Measurements from ENCODE around the gene C5orf15. TPM values are rescaled to one million over a fixed set of nuclear protein-coding genes. Genes with fewer than 3 reads are reported as not detected.

The C5orf15 gene
- total RNA-seq, 2 donors from 2014 or later: 39.5 to 56.1 TPM

DNA sequence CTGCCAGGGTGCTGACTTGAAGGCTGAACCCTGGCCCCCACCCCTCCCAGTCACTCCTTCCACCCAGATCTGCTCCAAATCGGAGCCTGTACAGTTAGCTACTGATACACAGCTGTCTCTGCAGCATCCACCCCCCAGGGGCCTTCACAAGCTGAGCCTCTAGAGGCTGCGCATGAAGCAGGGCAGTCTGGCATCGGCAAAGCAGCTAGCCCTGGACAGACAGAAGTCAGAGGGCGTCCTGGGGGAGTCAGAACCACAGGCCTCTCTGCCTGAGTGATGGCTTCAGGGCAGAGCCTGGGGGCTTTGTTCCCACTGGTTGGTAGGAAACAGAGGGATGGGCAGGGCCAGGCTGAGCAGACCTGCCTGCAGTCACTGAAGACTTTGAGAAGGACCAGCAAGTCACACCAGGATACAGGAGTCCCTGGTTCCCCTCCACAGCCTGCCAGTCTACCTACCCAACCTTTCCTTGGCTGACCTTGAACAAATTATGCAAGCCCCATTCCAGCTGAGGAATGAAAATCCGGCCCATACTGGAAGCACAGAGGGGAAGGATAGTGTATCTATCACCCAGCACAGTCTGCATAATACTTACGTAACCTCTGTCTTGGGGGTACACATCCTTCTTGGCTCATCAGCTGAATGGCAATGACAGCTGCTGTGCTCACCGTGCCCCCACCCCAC is 27.6 kb upstream of the C5orf15 start:
- no peaks in the 10 kb centered on the region for H3K9me3 ChIP-seq
- peaks cover 30 to 79% of the 10 kb centered on the region in 2 donors for H3K4me1 ChIP-seq (ENCODE audit: control insufficient read depth in 1 of 2, low read depth in 2 of 2)
- DNase-seq (ENCODE audit: low spot score) (no peak), ATAC-seq (ENCODE audit: insufficient number of reproducible peaks, low FRiP score, low read depth) (no peak)
- TF ChIP-seq CTCF (IDR thresholded peaks at IDR 0.05): no peak
- no peak overlapping the region for H3K4me3 ChIP-seq
- peaks cover 2% of the 10 kb centered on the region for H3K36me3 ChIP-seq
- no peaks in the 10 kb centered on the region for H3K27me3 ChIP-seq (replicated peaks; ENCODE audit: insufficient read depth)
- no peak overlapping the region for H3K27ac ChIP-seq

DNA sequence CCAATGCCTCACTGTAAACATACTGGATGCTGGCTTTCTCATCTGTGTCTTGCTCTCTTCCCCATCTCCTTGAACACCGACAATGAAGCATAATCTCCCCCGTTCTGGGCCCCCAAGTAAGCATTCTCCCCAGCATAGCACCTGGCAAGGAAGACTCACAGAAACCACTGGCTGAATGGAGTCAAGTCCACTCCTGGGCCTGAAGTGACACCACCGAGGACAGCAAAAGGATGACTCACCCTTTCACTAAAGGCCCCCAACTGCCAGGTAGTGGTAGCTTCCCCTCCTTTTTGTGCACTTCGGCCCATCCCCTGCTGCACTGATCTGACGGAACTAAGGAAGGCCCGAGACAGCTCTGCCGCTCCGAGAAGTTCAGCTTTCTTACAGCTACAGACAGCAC is 26.9 kb upstream of the C5orf15 start:
- peaks cover 29 to 72% of the 10 kb centered on the region in 2 donors for H3K4me1 ChIP-seq (ENCODE audit: control insufficient read depth in 1 of 2, low read depth in 2 of 2)
- ATAC-seq (ENCODE audit: insufficient number of reproducible peaks, low FRiP score, low read depth): no peak
- no peak for TF ChIP-seq CTCF (IDR thresholded peaks at IDR 0.05)
- H3K9me3 ChIP-seq: no peaks in the 10 kb centered on the region
- peaks cover 9% of the 10 kb centered on the region for H3K36me3 ChIP-seq
- H3K27me3 ChIP-seq (replicated peaks; ENCODE audit: insufficient read depth): no peaks in the 10 kb centered on the region
- DNase-seq (ENCODE audit: low spot score): no peak
- H3K27ac ChIP-seq: no peak overlapping the region
- H3K4me3 ChIP-seq: no peak overlapping the region

DNA sequence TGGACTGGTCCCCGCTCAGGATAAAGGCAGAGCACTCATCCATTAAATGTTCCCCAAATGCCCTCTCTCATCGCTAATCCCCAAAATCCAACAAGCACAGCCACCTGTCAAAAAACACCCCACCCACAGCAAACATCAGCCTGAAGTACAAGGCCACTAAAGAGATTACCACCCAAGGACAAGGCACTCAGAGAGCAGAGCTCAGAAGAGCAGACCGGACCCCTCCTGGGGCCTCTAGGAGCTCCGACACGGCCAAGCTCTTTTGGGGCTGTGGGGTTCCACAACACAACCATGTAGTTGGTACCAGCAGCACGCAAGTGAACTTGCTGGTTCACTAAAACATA is 26.5 kb upstream of the C5orf15 start:
- Histone ChIP-seq H3K27me3 (replicated peaks; ENCODE audit: insufficient read depth) (no peaks in the 10 kb centered on the region), H3K9me3 (no peaks in the 10 kb centered on the region), H3K4me3 (no peak overlapping the region), H3K36me3 (peaks cover 12% of the 10 kb centered on the region), H3K27ac (no peak overlapping the region), H3K4me1 (ENCODE audit: control insufficient read depth in 1 of 2, low read depth in 2 of 2) (peaks cover 25 to 68% of the 10 kb centered on the region in 2 donors)
- DNase-seq (ENCODE audit: low spot score) (no peak), ATAC-seq (ENCODE audit: insufficient number of reproducible peaks, low FRiP score, low read depth) (no peak)
- TF ChIP-seq CTCF (IDR thresholded peaks at IDR 0.05): no peak

DNA sequence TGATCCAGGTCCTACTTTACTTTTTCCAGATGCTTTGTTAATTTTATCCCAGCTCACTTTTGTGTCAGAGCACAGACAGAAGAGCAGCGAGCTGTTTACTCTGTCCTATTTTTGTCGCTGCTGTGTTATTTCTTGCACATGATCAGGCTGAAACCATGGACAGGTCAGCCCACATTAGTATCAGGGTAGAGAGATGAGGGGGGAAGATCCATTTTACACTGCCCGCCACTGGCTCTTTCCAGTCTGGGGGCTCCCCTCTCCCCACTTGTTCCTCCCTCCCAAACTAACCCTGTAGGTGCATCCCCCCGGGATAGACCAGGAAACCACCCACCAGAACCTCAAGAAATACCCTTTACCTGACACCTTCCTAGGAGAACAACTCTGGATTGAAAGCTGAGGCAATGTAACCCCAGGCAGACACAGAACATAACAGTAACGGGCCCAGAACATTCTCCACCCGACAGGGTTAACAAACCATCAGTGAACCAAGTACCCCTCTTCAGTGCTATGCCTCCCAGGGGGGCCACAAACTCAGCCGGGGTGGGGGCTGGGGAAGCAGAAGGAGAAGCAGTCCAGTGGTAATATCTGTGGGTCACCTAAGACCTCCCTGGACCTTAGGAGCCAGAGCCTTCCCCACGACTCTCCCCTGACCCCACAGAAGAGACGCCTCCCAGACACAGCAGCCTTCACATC is 26.0 kb upstream of the C5orf15 start:
- ATAC-seq (ENCODE audit: insufficient number of reproducible peaks, low FRiP score, low read depth) (no peak), DNase-seq (ENCODE audit: low spot score) (no peak)
- Histone ChIP-seq H3K4me3 (no peak overlapping the region), H3K27ac (no peak overlapping the region), H3K27me3 (replicated peaks; ENCODE audit: insufficient read depth) (no peaks in the 10 kb centered on the region), H3K9me3 (no peaks in the 10 kb centered on the region), H3K4me1 (ENCODE audit: control insufficient read depth in 1 of 2, low read depth in 2 of 2) (peaks cover 22 to 63% of the 10 kb centered on the region in 2 donors), H3K36me3 (peaks cover 16% of the 10 kb centered on the region)
- no peak for TF ChIP-seq CTCF (IDR thresholded peaks at IDR 0.05)

DNA sequence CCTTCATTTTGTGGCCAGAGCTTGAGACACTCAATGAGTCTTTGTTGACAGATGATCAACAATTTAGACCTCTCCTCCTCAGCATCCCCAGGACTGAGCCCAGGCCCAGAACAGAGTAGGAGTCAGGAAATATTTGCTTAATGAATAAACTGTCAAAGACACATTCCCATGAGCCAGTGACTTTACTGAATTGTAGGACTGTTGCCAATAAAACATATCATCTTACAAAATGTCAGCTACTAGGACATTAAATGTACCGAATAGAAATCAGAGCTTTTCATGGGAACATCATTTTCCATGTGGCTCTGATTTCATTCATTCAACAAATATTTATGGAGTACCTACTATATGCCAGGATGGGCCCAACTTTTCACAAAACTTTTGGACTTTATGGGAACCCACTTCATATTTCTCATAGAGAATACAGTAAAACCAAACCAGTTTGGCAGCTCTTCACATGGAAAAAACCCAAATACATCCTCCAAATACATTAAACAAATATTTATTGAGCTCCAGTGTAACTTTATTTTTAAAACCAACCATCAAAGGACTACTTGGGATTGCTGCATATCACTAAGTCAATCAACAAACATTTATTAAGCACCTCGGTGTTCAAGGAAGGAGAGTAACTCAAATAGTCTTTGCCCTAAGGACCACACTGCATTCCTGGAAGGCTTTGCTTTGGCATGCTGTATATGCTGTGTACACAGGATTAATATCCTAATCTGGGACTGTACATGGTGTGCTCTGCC is 24.9 kb upstream of the C5orf15 start:
- no peak for ATAC-seq (ENCODE audit: insufficient number of reproducible peaks, low FRiP score, low read depth)
- Histone ChIP-seq H3K9me3 (no peaks in the 10 kb centered on the region), H3K4me3 (no peak overlapping the region), H3K27me3 (replicated peaks; ENCODE audit: insufficient read depth) (no peaks in the 10 kb centered on the region), H3K4me1 (ENCODE audit: control insufficient read depth in 1 of 2, low read depth in 2 of 2) (peaks cover 22 to 59% of the 10 kb centered on the region in 2 donors), H3K27ac (no peak overlapping the region), H3K36me3 (peaks cover 26% of the 10 kb centered on the region)
- TF ChIP-seq CTCF (IDR thresholded peaks at IDR 0.05): no peak
- DNase-seq (ENCODE audit: low spot score): no peak

Measured in thoracic aorta (tissue), 2 donors.